ENCODE results near the gene SNORC.

The SNORC gene

DNA sequence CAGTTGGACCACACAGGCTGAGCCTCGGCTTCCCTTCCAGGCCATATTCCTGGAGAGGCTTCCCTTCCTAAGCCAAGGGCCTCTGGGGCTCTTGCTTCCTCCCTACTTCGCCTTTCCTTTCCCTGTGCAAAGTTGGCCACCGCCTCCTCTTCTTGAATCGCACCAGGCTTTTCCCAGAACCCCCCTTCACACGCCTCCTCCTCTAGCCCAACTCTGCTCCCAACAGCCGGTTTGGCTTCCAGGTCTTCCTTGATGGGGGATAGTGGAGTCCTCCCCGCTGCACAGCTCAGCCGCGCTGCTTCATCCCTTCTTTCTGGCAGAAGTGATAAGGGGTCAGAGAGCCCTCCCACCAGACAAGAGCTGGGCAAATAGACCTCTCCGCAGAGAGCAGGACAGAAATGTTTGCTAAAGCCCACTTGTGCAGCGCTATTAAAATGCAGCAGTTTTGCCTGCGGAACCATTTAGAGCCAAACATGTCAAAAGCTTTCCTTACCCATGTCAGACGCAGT is 56.4 kb downstream of the SNORC start:
- no peak for DNase-seq (ENCODE audit: extremely low spot score)
- CTCF ChIA-PET, result no interaction called here
- POLR2A ChIA-PET, result no interaction called here
- TF ChIP-seq CTBP1 (IDR thresholded peaks at IDR 0.05; ENCODE audit: borderline replicate concordance) (no peak), TARDBP (IDR thresholded peaks at IDR 0.05) (no peak), SP1 (IDR thresholded peaks at IDR 0.05) (no peak), ELF4 (IDR thresholded peaks at IDR 0.05) (no peak), NFRKB (IDR thresholded peaks at IDR 0.05) (no peak), ARNT (IDR thresholded peaks at IDR 0.05) (no peak)
- TF ChIP-seq, protein P1, sequence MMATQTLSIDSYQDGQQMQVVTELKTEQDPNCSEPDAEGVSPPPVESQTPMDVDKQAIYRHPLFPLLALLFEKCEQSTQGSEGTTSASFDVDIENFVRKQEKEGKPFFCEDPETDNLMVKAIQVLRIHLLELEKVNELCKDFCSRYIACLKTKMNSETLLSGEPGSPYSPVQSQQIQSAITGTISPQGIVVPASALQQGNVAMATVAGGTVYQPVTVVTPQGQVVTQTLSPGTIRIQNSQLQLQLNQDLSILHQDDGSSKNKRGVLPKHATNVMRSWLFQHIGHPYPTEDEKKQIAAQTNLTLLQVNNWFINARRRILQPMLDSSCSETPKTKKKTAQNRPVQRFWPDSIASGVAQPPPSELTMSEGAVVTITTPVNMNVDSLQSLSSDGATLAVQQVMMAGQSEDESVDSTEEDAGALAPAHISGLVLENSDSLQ (IDR thresholded peaks at IDR 0.05), result no peak

DNA sequence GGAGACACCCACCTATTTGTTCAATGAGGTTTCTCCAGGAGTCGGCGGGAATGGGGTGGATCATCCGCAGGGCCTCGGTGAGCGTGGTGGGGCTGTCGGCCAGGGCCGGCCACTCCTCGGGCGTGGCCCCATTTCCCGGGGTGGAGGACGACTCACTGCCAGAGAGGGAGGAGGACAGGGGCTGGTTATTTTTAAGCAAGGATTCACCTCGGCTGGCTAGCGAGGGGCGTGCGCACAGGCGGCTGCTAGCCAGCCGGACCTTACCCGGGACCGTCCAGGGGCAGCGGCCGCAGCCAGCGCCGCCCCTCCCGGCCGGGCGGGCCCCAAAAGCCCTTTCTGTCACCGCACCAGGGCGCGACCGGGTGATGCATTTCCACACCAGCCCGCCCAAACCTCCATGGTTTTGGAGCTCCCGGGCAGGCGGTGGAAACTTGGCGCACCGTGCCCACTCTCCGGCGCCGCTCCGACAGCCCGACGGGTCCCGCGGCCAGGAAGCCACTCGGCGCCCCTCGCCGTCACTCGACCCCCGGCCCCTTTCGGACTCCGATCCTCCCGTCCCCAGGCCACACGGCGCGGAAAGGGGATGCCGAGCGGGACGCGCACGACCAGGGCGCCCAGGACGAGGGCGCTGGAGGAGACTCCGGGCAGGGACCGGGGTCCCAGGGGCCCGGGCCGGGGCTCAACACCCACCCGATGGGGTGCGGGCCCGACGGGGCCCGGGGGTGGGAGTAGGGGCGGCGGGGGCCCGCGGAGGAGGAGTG is 57.1 kb downstream of the SNORC start:
- TF ChIP-seq SUZ12 (IDR thresholded peaks at IDR 0.05) (no peak), FOXM1 (IDR thresholded peaks at IDR 0.05; ENCODE audit: borderline replicate concordance) (no peak), FOXA1 (IDR thresholded peaks at IDR 0.05) (no peak), FOXK2 (IDR thresholded peaks at IDR 0.05) (no peak), CTBP1 (IDR thresholded peaks at IDR 0.05; ENCODE audit: borderline replicate concordance) (no peak), LEF1 (IDR thresholded peaks at IDR 0.05; ENCODE audit: borderline replicate concordance) (no peak), HDGF (IDR thresholded peaks at IDR 0.05; ENCODE audit: borderline replicate concordance) (no peak), ZNF384 (IDR thresholded peaks at IDR 0.05) (no peak), ELF4 (IDR thresholded peaks at IDR 0.05) (no peak), TARDBP (IDR thresholded peaks at IDR 0.05) (no peak), ARNT (IDR thresholded peaks at IDR 0.05) (no peak), BHLHE40 (IDR thresholded peaks at IDR 0.05; ENCODE audit: borderline replicate concordance) (no peak), L3MBTL2 (conservative IDR thresholded peaks at IDR 0.05) (no peak), NFRKB (IDR thresholded peaks at IDR 0.05) (no peak), SP1 (IDR thresholded peaks at IDR 0.05) (no peak)
- TF ChIP-seq, protein P1 (IDR thresholded peaks at IDR 0.05), result no peak
- ChIA-PET POLR2A (no interaction called here), CTCF (no interaction called here)
- DNase-seq (ENCODE audit: extremely low spot score), result no peak

DNA sequence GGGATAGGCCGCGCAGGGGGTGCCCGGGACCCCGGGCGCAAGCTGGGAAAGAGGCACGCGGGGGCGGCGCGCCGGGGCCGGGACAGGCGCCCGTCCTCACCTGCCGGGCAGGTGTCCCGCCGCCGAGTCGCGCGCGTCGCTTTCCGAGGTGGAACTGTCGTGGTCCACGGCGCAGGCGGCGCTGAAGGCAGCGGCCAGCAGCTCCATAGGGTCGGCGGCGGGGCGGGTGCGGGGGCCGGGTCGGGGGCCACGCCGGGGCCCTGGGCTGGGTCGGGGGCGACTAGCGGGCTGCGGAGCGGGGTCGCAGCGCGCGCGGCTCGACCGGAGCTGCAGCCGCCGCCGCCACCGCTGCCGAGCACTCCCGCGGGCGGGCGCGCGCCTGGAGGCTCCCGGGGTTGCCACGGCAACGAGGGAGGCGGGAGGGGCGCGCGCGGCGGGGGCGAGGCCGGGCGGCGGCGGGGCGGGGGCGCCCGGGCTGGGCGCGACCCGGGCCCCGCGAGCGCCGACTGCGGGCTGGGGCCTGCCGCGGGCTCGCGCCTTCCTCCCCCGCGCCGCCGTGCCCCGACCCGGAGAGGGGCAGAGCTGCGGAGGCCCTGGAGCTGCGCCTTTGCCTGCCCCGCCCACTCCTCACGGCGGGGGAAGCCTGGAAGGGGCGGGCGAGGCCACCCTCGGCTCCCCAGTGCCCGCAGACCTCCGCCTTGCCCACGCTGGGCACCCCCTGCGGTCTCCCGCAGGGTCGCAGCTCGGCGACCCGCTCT is 57.9 kb downstream of the SNORC start:
- TF ChIP-seq BHLHE40 (IDR thresholded peaks at IDR 0.05; ENCODE audit: borderline replicate concordance) (no peak), HDGF (IDR thresholded peaks at IDR 0.05; ENCODE audit: borderline replicate concordance) (no peak), L3MBTL2 (conservative IDR thresholded peaks at IDR 0.05) (no peak), FOXA1 (IDR thresholded peaks at IDR 0.05) (no peak), FOXK2 (IDR thresholded peaks at IDR 0.05) (no peak), ARNT (IDR thresholded peaks at IDR 0.05) (no peak), FOXM1 (IDR thresholded peaks at IDR 0.05; ENCODE audit: borderline replicate concordance) (no peak), TARDBP (IDR thresholded peaks at IDR 0.05) (no peak), SUZ12 (IDR thresholded peaks at IDR 0.05) (no peak)
- POLR2A ChIA-PET, result no interaction called here
- DNase-seq (ENCODE audit: extremely low spot score), result peak; percentile 60
- CTCF ChIA-PET, result no interaction called here

All from HEK293T (cell line).